K562 (cell line): Measurements from ENCODE around the gene DCTD. TPM values are rescaled to one million over a fixed set of nuclear protein-coding genes. Genes with fewer than 3 reads are reported as not detected.

Experiments used
- BCL6 ChIP-seq: fragments of 250-450 bp; sonication (Bioruptor Pico); IDR thresholded peaks from 2 replicates; pipeline ENCODE4 v1.4.0; 2020
- BRD4 ChIP-seq: fragments of 200-600 bp; sonication (generic); IDR thresholded peaks from 2 replicates; pipeline ENCODE4 v1.6.1; 2017; ENCODE audit warnings: inconsistent platforms
- CEBPG ChIP-seq, 3 experiments: fragments of 200-800 bp in 1 of 3; sonication (Bioruptor generic) in 1 of 3; sonication (generic) in 1 of 3; formaldehyde crosslinking in 1 of 3; IDR thresholded peaks in 2 of 3; conservative IDR thresholded peaks in 1 of 3; 2 replicates each; pipeline versions ENCODE4 v1.6.1 to v1.8.0; 2016 to 2022; ENCODE audit warnings: missing compliant biosample characterization in 2 of 3, missing genetic modification characterization in 2 of 3, mild to moderate bottlenecking in 1 of 3, missing genetic modification reagents in 1 of 3
- HSF4 ChIP-seq: fragments of 250-450 bp; sonication (Bioruptor Pico); IDR thresholded peaks from 2 replicates; pipeline ENCODE4 v2.1.2; 2022; ENCODE audit warnings: mild to moderate bottlenecking, moderate library complexity, borderline replicate concordance
- IFI16 ChIP-seq: fragments of 250-450 bp; sonication (Bioruptor Pico); IDR thresholded peaks from 2 replicates; pipeline ENCODE4 v2.1.2; 2022; ENCODE audit warnings: mild to moderate bottlenecking, inconsistent platforms
- KLF1 ChIP-seq: fragments of 450-650 bp; IDR thresholded peaks from 2 replicates; pipeline ENCODE4 v1.6.1; 2016; ENCODE audit warnings: missing genetic modification characterization, missing compliant biosample characterization
- MAFK ChIP-seq: IDR thresholded peaks from 2 replicates; pipeline ENCODE4 v1.6.1; 2011; ENCODE audit warnings: low read length, improper control_type of control experiment
- MCM5 ChIP-seq: fragments of 450-650 bp; IDR thresholded peaks from 2 replicates; pipeline ENCODE4 v1.6.1; 2016; ENCODE audit warnings: low read depth
- MEIS2 ChIP-seq: fragments of 450-650 bp; IDR thresholded peaks from 2 replicates; pipeline ENCODE4 v1.6.1; 2014; ENCODE audit warnings: mild to moderate bottlenecking; ENCODE audit not compliant: partially characterized antibody
- MTA3 ChIP-seq: fragments of 450-650 bp; formaldehyde crosslinking; IDR thresholded peaks from 2 replicates; pipeline ENCODE4 v1.6.1; 2017; ENCODE audit warnings: mild to moderate bottlenecking, borderline replicate concordance
- NR3C1 ChIP-seq: sonication (generic); formaldehyde crosslinking; IDR thresholded peaks from 2 replicates; pipeline ENCODE4 v1.8.1; 2022; ENCODE audit warnings: missing genetic modification reagents
- PHF20 ChIP-seq: fragments of 450-650 bp; IDR thresholded peaks from 2 replicates; pipeline ENCODE4 v1.6.1; 2018; ENCODE audit not compliant: partially characterized antibody
- PKNOX1 ChIP-seq: fragments of 450-650 bp; IDR thresholded peaks from 2 replicates; pipeline ENCODE4 v1.6.1; 2016
- POLR2A ChIP-seq: fragments of 450-650 bp; conservative IDR thresholded peaks from 2 replicates; pipeline ENCODE4 v1.6.1; 2016
- PRPF4 ChIP-seq: fragments of 200-400 bp; formaldehyde crosslinking; IDR thresholded peaks from one replicate; pipeline ENCODE4 v1.6.1; 2017; ENCODE audit warnings: low read length, low read depth, mild to moderate bottlenecking; ENCODE audit not compliant: insufficient read depth, poor library complexity, severe bottlenecking
- PURB ChIP-seq: sonication (generic); formaldehyde crosslinking; IDR thresholded peaks from 2 replicates; pipeline ENCODE4 v1.9.0; 2021; ENCODE audit warnings: low read depth, mild to moderate bottlenecking, missing genetic modification reagents
- RNF219 ChIP-seq: fragments of 250-450 bp; sonication (Bioruptor Pico); IDR thresholded peaks from 2 replicates; pipeline ENCODE4 v1.5.0; 2022; ENCODE audit warnings: mild to moderate bottlenecking
- SAFB2 ChIP-seq: fragments of 200-400 bp; formaldehyde crosslinking; IDR thresholded peaks from 2 replicates; pipeline ENCODE4 v1.6.1; 2018; ENCODE audit warnings: borderline replicate concordance, low read length, low read depth, moderate library complexity; ENCODE audit not compliant: severe bottlenecking
- SMC3 ChIP-seq: conservative IDR thresholded peaks from 2 replicates; pipeline ENCODE4 v1.6.1; 2011; ENCODE audit warnings: low read depth, low read length, improper control_type of control experiment; ENCODE audit not compliant: insufficient read depth
- TARDBP ChIP-seq: fragments of 450-650 bp; IDR thresholded peaks from 2 replicates; pipeline ENCODE4 v1.6.1; 2016
- TBL1XR1 ChIP-seq, 2 experiments: IDR thresholded peaks; 2 replicates each; pipeline ENCODE4 v1.6.1; 2012; ENCODE audit warnings: improper control_type of control experiment in 2 of 2, low read length in 2 of 2, mild to moderate bottlenecking in 1 of 2
- TBP ChIP-seq: optimal IDR thresholded peaks from 2 replicates; pipeline ENCODE3; 2011; ENCODE audit warnings: low read depth, low read length, improper control_type of control experiment
- TGIF2 ChIP-seq: sonication (generic); formaldehyde crosslinking; IDR thresholded peaks from 2 replicates; pipeline ENCODE4 v1.8.1; 2022; ENCODE audit warnings: mild to moderate bottlenecking, missing genetic modification reagents, moderate library complexity
- ZC3H8 ChIP-seq: fragments of 450-650 bp; IDR thresholded peaks from 2 replicates; pipeline ENCODE4 v1.6.1; 2017
- ZNF197 ChIP-seq: fragments of 200-800 bp; sonication (Bioruptor generic); IDR thresholded peaks from 2 replicates; pipeline ENCODE4 v1.6.1; 2016; ENCODE audit warnings: low read depth, missing genetic modification characterization, missing compliant biosample characterization
- ZNF589 ChIP-seq: fragments of 200-800 bp; sonication (Bioruptor generic); IDR thresholded peaks from 2 replicates; pipeline ENCODE4 v1.6.1; 2016; ENCODE audit warnings: low read depth, missing genetic modification characterization, missing compliant biosample characterization
- polyA plus RNA-seq, 8 experiments: library from polyadenylated mRNA; depleted of rRNA in 4 of 8; stranded (reverse) in 5 of 8; unstranded in 3 of 8; fragments of >200 nt; fragmentation: Nextera tagmentation in 2 of 8; fragmentation: Illumina TruSeq in 1 of 8; extraction: Ambion mirVana in 2 of 8; extraction: Trizol in 1 of 8; gene quantifications; 2 replicates each; pipeline versions ENCODE4 v1.2.1 to v1.2.3, GENCODE V29; 2011 to 2014; ENCODE audit warnings: inconsistent platforms in 1 of 8, missing spikeins in 1 of 8
- total RNA-seq, 7 experiments: library from RNA; depleted of rRNA in 6 of 7; stranded (reverse); fragments of >200 nt in 6 of 7; fragmentation: Illumina TruSeq in 2 of 7; extraction: Trizol in 2 of 7; gene quantifications; 2 replicates each; pipeline versions ENCODE4 v1.2.1 to v1.2.3, GENCODE V29; 2011 to 2021; ENCODE audit warnings: low replicate concordance in 1 of 7

DCTD gene
- total and polyA plus RNA-seq, 9 of the 15 experiments (the other 6 are each of a cell fraction or from before 2014, with no cell fraction given), result 38.7 to 114 (median 76.5) TPM

DNA sequence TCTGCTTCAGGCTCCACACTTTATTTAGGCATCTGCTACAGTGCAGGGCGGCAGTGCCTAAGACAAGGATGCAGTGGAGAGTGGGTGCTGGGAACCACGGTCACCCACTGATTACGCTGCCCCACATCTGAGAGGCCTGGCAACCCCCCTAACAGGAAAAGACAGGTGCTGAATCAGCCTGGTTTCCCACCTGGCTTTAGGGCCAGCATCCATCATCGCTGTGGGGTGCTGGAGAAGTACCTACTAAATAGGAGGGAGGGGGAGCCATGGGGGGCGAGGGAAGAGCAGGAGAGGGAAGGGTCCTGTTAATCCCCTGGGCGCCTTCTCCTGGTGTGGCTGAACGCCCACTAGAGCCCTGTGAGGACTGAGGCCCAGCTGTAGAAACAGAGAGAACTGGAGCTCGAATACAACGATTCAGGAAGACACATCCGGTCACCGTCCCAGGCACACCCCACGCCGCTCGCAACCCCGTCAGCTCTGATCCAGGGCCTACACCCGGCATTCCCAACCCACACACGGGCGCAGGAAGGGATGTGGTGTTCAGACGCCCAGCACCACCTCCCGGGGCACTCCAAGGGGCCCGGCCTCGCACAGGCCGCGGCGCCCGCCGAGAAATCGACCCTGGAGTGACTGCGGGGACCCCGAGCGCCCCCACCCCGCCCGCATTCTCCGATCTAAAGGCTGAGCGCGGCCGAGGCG is 554 bp downstream of the DCTD start (continued):
- TF ChIP-seq CEBPG (CRISPR knock-in tag; IDR thresholded peaks at IDR 0.05) (no peak), CEBPG (tag; conservative IDR thresholded peaks at IDR 0.05 in 1 of 2, IDR thresholded peaks at IDR 0.05 in 1 of 2) (no peak), ZNF197 (CRISPR knock-in tag) (no peak), MCM5 (no peak), ZNF589 (CRISPR knock-in tag) (0 out of 2 replicates have a peak, but pooled peaks have one; percentile 31), PKNOX1 (no peak), HSF4 (CRISPR knock-in tag) (no peak), KLF1 (no peak), TBP (no peak), SMC3 (no peak), RNF219 (CRISPR knock-in tag) (no peak), SAFB2 (no peak), PURB (no peak), PRPF4 (peak; percentile 31), ZC3H8 (no peak), PHF20 (peak; percentile 37), BRD4 (no peak), MEIS2 (no peak), MTA3 (no peak), BCL6 (CRISPR knock-in tag) (no peak), IFI16 (CRISPR knock-in tag) (no peak), TBL1XR1 (IDR thresholded peaks at IDR 0.05; ENCODE audit: low read length in 2 of 2) (no peak), TARDBP (no peak), MAFK (no peak), TGIF2 (CRISPR knock-in tag) (no peak), NR3C1 (CRISPR knock-in tag) (no peak), POLR2A (peak; percentile 47; the same call in 1 of the 2 replicates)
